ENCODE measurements around the gene ATG2A.

ATG2A gene

DNA sequence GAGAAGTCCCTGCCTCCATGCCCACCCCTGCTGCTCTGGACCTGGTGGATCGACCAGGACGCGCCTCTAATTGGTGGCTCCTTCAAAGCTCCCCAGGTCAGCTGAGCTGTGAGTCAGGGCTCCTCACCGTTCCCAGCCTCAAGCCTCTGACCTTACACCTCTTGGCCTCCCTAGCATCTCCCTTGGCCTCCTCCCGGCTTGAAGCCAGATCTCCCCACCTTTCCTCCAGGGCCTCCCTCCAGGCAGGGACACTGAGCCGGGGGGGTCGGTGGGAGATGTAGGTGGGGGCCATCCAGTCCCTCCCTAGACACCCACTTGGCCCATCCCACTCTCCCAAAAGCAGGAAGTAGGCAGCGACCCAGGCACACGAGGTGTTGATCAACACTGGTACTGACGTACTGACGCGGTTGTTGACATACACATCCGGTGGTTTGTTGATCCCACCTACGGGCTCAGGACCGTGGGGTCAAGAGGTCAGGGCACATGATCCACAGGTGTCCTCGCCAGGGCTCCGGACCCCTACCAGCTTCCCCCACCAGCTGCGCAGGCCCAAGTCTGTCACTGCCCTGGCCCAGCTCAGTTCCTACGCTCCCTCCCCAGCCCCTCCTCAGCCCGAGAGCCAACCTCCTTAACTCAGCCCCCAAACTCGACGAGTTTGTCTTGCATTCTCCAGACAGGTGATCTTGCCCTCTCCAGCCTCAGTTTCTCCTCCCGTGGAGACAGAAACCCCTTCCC, 802 bp downstream of the ATG2A start:
- peaks cover 15 to 20% of the 10 kb centered on the region in 2 donors for H3K4me1 ChIP-seq (ENCODE audit: control insufficient read depth in 2 of 2, insufficient read depth in 2 of 2, low read length in 2 of 2)
- H3K27ac ChIP-seq (ENCODE audit: low read depth in 2 of 2, low read length in 2 of 2), result peak overlapping the region; percentile 80
- no peaks in the 10 kb centered on the region for H3K9me3 ChIP-seq (ENCODE audit: control insufficient read depth in 2 of 2, low read length in 2 of 2)

DNA sequence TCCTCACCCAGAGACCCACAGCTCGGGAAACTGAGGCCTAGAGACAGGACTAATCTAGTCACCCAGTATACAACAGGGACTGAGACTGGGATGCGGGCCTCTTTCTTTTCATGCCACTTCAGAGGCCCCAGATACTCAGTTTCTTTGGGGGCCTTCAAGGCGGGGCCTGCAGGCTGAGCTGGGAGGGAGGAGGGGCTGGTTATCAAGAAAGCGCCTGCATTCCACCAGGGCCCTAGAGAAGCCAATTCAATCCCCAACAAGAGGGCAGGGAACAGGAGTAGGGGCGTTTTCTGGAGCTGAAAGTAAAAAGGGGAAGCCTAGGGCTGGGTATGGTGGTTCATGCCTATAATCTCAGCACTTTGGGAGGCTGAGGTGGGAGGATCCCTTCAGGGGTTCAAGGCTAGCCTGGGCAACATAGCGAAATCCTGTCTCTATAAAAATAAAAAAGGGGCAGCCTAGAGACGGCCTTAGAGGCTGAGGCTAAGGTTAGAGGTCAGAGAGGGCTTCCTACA, 1.6 kb downstream of the ATG2A start:
- H3K9me3 ChIP-seq (ENCODE audit: control insufficient read depth in 2 of 2, low read length in 2 of 2), result no peaks in the 10 kb centered on the region
- H3K27ac ChIP-seq (ENCODE audit: low read depth in 2 of 2, low read length in 2 of 2), result no peak overlapping the region
- peaks cover 29 to 33% of the 10 kb centered on the region in 2 donors for H3K36me3 ChIP-seq (ENCODE audit: control insufficient read depth in 2 of 2, insufficient read depth in 2 of 2, low read length in 2 of 2)
- H3K9ac ChIP-seq (ENCODE audit: low read depth in 1 of 2, low read length in 2 of 2), result peak overlapping the region; percentile 98 to 100
- no peaks in the 10 kb centered on the region for H3K27me3 ChIP-seq (ENCODE audit: control insufficient read depth in 2 of 2, insufficient read depth in 2 of 2, low read length in 2 of 2)
- peaks cover 15 to 20% of the 10 kb centered on the region in 2 donors for H3K4me1 ChIP-seq (ENCODE audit: control insufficient read depth in 2 of 2, insufficient read depth in 2 of 2, low read length in 2 of 2)
- peak overlapping the region; percentile 97 to 98 for H3K4me3 ChIP-seq (ENCODE audit: low read length in 2 of 2)

More for the DNA sequence above, 802 bp downstream of the ATG2A start:
- H3K4me3 ChIP-seq (ENCODE audit: low read length in 2 of 2), result peak overlapping the region; percentile 97 to 98
- no peaks in the 10 kb centered on the region for H3K27me3 ChIP-seq (ENCODE audit: control insufficient read depth in 2 of 2, insufficient read depth in 2 of 2, low read length in 2 of 2)
- peak overlapping the region; percentile 98 to 100 for H3K9ac ChIP-seq (ENCODE audit: low read depth in 1 of 2, low read length in 2 of 2)
- peaks cover 21 to 26% of the 10 kb centered on the region in 2 donors for H3K36me3 ChIP-seq (ENCODE audit: control insufficient read depth in 2 of 2, insufficient read depth in 2 of 2, low read length in 2 of 2)

DNA sequence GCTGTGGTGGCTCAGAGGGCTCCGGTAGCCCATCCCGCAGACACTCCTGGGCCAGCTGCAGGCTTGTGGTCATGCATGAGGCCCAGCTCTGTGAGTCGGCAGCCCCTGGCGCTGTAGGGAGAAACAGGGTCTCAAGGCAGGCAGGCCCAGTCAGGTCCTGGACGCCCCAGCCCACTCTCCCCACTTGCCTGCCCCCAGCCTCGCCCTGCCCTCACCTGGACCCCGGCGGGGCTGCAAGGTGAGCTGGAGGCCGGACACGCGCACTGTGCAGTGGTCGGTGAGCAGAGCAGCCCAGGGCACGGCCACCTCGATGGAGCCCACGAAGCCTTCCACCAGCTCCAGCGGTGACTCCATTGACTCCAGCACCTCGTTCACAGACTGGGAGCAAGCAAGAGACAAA, 2.9 kb downstream of the ATG2A start:
- Histone ChIP-seq H3K36me3 (ENCODE audit: control insufficient read depth in 2 of 2, insufficient read depth in 2 of 2, low read length in 2 of 2) (peaks cover 39 to 41% of the 10 kb centered on the region in 2 donors), H3K27ac (ENCODE audit: low read depth in 2 of 2, low read length in 2 of 2) (no peak overlapping the region), H3K27me3 (ENCODE audit: control insufficient read depth in 2 of 2, insufficient read depth in 2 of 2, low read length in 2 of 2) (no peaks in the 10 kb centered on the region), H3K9me3 (ENCODE audit: control insufficient read depth in 2 of 2, low read length in 2 of 2) (no peaks in the 10 kb centered on the region), H3K4me1 (ENCODE audit: control insufficient read depth in 2 of 2, insufficient read depth in 2 of 2, low read length in 2 of 2) (peaks cover 15 to 20% of the 10 kb centered on the region in 2 donors), H3K9ac (ENCODE audit: low read depth in 1 of 2, low read length in 2 of 2) (no peak overlapping the region), H3K4me3 (ENCODE audit: low read length in 2 of 2) (no peak overlapping the region)

DNA sequence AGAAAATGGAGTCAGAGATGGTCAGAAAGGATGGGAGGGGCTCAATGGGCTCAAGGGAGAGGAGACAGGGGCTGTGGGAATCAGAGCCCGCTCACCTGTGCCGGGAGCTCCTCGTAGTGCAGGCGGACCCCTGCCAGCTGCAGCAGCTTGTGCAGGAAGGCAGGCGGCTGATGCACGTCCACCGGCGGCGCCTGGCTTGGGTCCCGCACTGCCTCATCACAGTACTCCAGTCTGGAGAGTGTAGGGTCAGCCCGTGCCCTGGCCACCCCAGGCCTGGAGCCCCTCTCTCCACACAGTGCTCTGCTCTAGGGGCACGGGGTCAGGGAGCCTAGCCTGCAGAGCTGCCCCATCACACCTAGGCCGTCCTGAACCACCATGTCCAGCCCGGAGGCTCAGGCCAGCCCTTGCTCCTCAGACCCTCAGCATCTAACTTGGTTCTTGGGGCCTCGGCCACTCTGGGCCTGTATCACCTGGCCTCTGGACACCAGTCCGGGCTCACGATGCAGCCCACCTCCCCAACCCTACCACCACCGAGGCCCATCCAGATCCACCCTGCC, 3.8 kb downstream of the ATG2A start:
- no peak overlapping the region for H3K27ac ChIP-seq (ENCODE audit: low read depth in 2 of 2, low read length in 2 of 2)
- H3K27me3 ChIP-seq (ENCODE audit: control insufficient read depth in 2 of 2, insufficient read depth in 2 of 2, low read length in 2 of 2), result no peaks in the 10 kb centered on the region
- no peak overlapping the region for H3K9ac ChIP-seq (ENCODE audit: low read depth in 1 of 2, low read length in 2 of 2)
- peaks cover 15 to 19% of the 10 kb centered on the region in 2 donors for H3K4me1 ChIP-seq (ENCODE audit: control insufficient read depth in 2 of 2, insufficient read depth in 2 of 2, low read length in 2 of 2)
- H3K36me3 ChIP-seq (ENCODE audit: control insufficient read depth in 2 of 2, insufficient read depth in 2 of 2, low read length in 2 of 2), result peaks cover 43 to 45% of the 10 kb centered on the region in 2 donors
- no peaks in the 10 kb centered on the region for H3K9me3 ChIP-seq (ENCODE audit: control insufficient read depth in 2 of 2, low read length in 2 of 2)
- no peak overlapping the region for H3K4me3 ChIP-seq (ENCODE audit: low read length in 2 of 2)

DNA sequence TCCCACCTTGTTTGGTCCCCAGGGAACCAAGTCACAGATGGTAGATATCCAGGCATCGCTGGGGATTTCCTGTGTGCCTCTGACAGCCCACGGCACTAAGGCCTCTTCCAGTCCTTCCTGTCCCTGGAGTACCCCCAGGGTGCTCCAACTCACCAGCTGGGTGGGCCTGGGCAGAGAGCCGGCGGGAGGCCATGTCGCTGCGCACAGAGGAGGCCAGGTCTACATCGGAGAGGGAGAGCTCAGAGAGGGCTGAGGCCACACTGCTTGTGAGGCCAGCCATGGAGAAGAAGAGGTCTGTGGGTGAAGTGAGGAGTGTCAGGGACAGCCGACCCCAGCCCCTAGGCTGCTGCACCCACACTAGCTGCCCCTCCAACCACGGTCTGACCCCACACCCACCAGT, 5.3 kb downstream of the ATG2A start:
- Histone ChIP-seq H3K4me1 (ENCODE audit: control insufficient read depth in 2 of 2, insufficient read depth in 2 of 2, low read length in 2 of 2) (peaks cover 10 to 11% of the 10 kb centered on the region in 2 donors), H3K9ac (ENCODE audit: low read depth in 1 of 2, low read length in 2 of 2) (no peak overlapping the region), H3K27me3 (ENCODE audit: control insufficient read depth in 2 of 2, insufficient read depth in 2 of 2, low read length in 2 of 2) (no peaks in the 10 kb centered on the region), H3K9me3 (ENCODE audit: control insufficient read depth in 2 of 2, low read length in 2 of 2) (no peaks in the 10 kb centered on the region), H3K36me3 (ENCODE audit: control insufficient read depth in 2 of 2, insufficient read depth in 2 of 2, low read length in 2 of 2) (peaks cover 52 to 57% of the 10 kb centered on the region in 2 donors), H3K27ac (ENCODE audit: low read depth in 2 of 2, low read length in 2 of 2) (no peak overlapping the region), H3K4me3 (ENCODE audit: low read length in 2 of 2) (no peak overlapping the region)

DNA sequence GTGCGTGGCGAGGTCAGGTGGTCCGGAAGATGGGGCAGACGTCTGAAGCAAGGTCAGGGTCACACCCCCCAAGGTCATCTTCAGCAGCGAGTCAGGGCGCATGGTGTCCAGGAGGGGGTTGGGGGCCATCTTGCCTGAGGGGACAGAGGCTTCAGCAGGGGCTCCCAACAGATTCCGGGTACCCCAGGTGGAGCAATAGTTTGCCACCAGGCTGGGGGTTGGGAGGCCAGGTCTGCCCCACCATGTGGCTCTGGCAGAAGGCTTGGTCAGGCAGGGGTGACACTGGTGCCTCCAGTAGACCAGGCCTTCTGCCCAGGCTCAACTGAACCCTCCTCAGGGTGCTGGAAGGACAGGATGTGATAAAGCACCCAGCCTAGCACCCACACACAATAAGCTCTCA, 5.9 kb downstream of the ATG2A start:
- Histone ChIP-seq H3K9me3 (ENCODE audit: control insufficient read depth in 2 of 2, low read length in 2 of 2) (no peaks in the 10 kb centered on the region), H3K27me3 (ENCODE audit: control insufficient read depth in 2 of 2, insufficient read depth in 2 of 2, low read length in 2 of 2) (no peaks in the 10 kb centered on the region), H3K9ac (ENCODE audit: low read depth in 1 of 2, low read length in 2 of 2) (no peak overlapping the region), H3K4me3 (ENCODE audit: low read length in 2 of 2) (no peak overlapping the region), H3K4me1 (ENCODE audit: control insufficient read depth in 2 of 2, insufficient read depth in 2 of 2, low read length in 2 of 2) (peaks cover 5% of the 10 kb centered on the region in 2 donors), H3K27ac (ENCODE audit: low read depth in 2 of 2, low read length in 2 of 2) (no peak overlapping the region), H3K36me3 (ENCODE audit: control insufficient read depth in 2 of 2, insufficient read depth in 2 of 2, low read length in 2 of 2) (peaks cover 58 to 63% of the 10 kb centered on the region in 2 donors)

DNA sequence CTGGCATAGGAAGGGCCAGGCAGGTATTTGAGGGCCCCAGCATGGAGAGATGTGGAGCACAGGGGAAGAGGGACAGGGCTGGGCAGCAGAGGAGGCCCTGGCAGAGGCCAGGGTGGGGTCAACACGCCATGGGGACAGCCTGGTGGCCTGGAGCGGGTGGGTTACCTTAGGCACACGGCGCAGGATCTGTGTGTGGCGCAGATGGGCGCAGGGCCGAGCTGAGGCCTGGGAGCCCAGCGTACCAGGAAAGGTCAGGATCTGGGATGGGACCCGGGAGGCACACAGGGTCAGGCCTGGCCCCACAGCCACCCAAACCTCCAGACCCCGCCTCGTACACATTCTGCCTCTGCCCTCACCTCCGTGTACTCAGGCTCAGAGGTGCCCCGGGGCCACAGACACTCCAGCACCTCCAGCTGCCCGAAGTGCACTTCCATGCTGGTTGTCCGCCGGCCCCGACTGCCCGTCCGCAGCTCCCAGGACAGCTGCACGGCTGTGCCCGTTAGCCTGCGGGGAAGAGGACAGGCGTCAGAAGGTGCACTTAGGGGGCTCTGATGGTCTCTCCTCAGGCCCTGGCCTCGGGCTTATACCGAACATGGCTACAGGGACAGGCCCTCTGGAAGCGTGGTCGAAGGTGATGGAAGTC, 6.4 kb downstream of the ATG2A start:
- H3K9me3 ChIP-seq (ENCODE audit: control insufficient read depth in 2 of 2, low read length in 2 of 2), result no peaks in the 10 kb centered on the region
- H3K36me3 ChIP-seq (ENCODE audit: control insufficient read depth in 2 of 2, insufficient read depth in 2 of 2, low read length in 2 of 2), result peaks cover 62 to 69% of the 10 kb centered on the region in 2 donors

DNA sequence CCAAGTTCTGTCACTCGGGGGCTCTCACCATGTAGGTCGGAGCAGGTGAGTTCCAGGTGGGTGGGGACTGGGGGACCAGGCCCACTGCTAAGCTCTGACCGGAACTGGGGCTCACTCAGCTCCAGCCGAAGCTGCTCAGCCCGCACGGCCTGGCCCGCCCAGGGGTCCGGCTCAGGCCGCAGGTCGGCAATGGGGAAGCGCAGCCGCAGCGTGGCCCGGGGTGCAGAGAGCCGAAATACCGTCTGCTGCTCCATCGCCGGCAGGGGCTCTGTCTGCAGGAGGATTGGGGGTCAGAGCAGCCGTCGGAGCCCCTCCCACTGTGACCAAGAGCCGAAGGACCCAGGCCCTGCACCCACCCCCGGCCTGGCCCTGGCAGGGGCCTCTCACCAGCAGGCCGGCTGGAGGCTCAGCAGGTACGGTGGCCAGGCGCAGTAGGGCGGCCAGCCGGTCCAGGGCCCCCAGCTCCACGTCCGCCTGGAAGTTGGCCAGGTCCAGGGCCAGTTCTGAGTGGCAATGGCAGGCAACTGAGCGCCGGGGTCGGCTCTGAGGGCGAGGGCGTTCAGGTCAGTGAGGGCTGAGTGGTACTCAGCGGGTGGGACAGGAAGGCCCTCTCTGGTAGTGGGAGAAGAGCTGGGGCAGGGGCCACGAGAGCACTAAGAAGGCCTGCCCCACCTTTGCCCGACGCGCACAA, 7.2 kb downstream of the ATG2A start:
- H3K9me3 ChIP-seq (ENCODE audit: control insufficient read depth in 2 of 2, low read length in 2 of 2), result no peaks in the 10 kb centered on the region
- no peaks in the 10 kb centered on the region for H3K4me1 ChIP-seq (ENCODE audit: control insufficient read depth in 2 of 2, insufficient read depth in 2 of 2, low read length in 2 of 2)
- peaks cover 65 to 71% of the 10 kb centered on the region in 2 donors for H3K36me3 ChIP-seq (ENCODE audit: control insufficient read depth in 2 of 2, insufficient read depth in 2 of 2, low read length in 2 of 2)
- H3K4me3 ChIP-seq (ENCODE audit: low read length in 2 of 2), result no peak overlapping the region
- no peaks in the 10 kb centered on the region for H3K27me3 ChIP-seq (ENCODE audit: control insufficient read depth in 2 of 2, insufficient read depth in 2 of 2, low read length in 2 of 2)
- H3K9ac ChIP-seq (ENCODE audit: low read depth in 1 of 2, low read length in 2 of 2), result no peak overlapping the region
- H3K27ac ChIP-seq (ENCODE audit: low read depth in 2 of 2, low read length in 2 of 2), result no peak overlapping the region

More for the DNA sequence above, 6.4 kb downstream of the ATG2A start:
- Histone ChIP-seq H3K4me3 (ENCODE audit: low read length in 2 of 2) (no peak overlapping the region), H3K27ac (ENCODE audit: low read depth in 2 of 2, low read length in 2 of 2) (no peak overlapping the region), H3K4me1 (ENCODE audit: control insufficient read depth in 2 of 2, insufficient read depth in 2 of 2, low read length in 2 of 2) (no peaks in the 10 kb centered on the region), H3K9ac (ENCODE audit: low read depth in 1 of 2, low read length in 2 of 2) (no peak overlapping the region), H3K27me3 (ENCODE audit: control insufficient read depth in 2 of 2, insufficient read depth in 2 of 2, low read length in 2 of 2) (no peaks in the 10 kb centered on the region)

DNA sequence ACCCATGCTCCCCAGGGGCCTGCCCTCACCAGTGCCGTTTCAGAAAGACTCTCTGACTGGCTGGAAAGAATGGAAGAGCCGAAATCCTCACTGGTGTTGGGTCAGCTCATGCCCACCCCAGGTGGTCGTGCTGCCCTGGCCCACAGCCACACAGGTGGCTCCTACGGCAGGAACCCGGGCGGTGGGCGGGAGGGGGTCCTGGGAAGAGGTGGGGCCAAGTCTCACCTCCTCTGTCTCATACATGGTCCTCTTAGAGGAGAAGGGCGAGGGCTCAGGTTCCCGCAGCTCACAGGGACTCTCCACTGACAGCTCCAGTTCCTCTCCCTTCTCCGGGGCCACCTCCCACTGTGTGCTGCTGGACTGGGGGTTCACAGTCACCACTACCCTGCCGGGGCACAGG, 8.2 kb downstream of the ATG2A start:
- H3K36me3 ChIP-seq (ENCODE audit: control insufficient read depth in 2 of 2, insufficient read depth in 2 of 2, low read length in 2 of 2), result peaks cover 59 to 65% of the 10 kb centered on the region in 2 donors
- no peaks in the 10 kb centered on the region for H3K9me3 ChIP-seq (ENCODE audit: control insufficient read depth in 2 of 2, low read length in 2 of 2)
- no peak overlapping the region for H3K4me3 ChIP-seq (ENCODE audit: low read length in 2 of 2)
- H3K27me3 ChIP-seq (ENCODE audit: control insufficient read depth in 2 of 2, insufficient read depth in 2 of 2, low read length in 2 of 2), result no peaks in the 10 kb centered on the region
- H3K27ac ChIP-seq (ENCODE audit: low read depth in 2 of 2, low read length in 2 of 2), result no peak overlapping the region
- H3K4me1 ChIP-seq (ENCODE audit: control insufficient read depth in 2 of 2, insufficient read depth in 2 of 2, low read length in 2 of 2), result no peaks in the 10 kb centered on the region
- no peak overlapping the region for H3K9ac ChIP-seq (ENCODE audit: low read depth in 1 of 2, low read length in 2 of 2)

DNA sequence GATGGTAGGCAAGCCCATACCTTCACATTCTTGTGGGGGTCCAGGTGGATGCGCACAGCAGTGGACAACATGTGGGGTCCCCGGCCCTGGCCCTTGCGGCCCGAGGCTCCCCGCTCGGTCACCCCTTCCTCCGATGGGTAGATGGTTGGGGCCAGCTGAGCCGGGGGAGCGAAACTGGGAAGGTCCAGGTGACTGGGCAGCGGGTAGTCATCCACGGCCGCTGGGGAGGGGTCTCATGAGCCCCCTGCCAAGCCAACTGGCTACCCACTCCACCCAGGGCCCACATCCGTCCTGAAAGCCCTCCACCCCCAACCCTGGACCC, 10.7 kb downstream of the ATG2A start:
- no peak overlapping the region for H3K9ac ChIP-seq (ENCODE audit: low read depth in 1 of 2, low read length in 2 of 2)
- no peaks in the 10 kb centered on the region for H3K4me1 ChIP-seq (ENCODE audit: control insufficient read depth in 2 of 2, insufficient read depth in 2 of 2, low read length in 2 of 2)
- H3K27me3 ChIP-seq (ENCODE audit: control insufficient read depth in 2 of 2, insufficient read depth in 2 of 2, low read length in 2 of 2), result no peaks in the 10 kb centered on the region
- H3K9me3 ChIP-seq (ENCODE audit: control insufficient read depth in 2 of 2, low read length in 2 of 2), result no peaks in the 10 kb centered on the region
- peaks cover 65 to 66% of the 10 kb centered on the region in 2 donors for H3K36me3 ChIP-seq (ENCODE audit: control insufficient read depth in 2 of 2, insufficient read depth in 2 of 2, low read length in 2 of 2)
- H3K27ac ChIP-seq (ENCODE audit: low read depth in 2 of 2, low read length in 2 of 2), result no peak overlapping the region
- no peak overlapping the region for H3K4me3 ChIP-seq (ENCODE audit: low read length in 2 of 2)

All from mucosa of rectum (tissue), 2 donors.